GM12878 (cell line): Measurements from ENCODE around the gene TFRC. TPM values are rescaled to one million over a fixed set of nuclear protein-coding genes. Genes with fewer than 3 reads are reported as not detected.

Experiments
- ATAC-seq: fragments of 200-7000 bp; cut with Tn5 transposase; 3 replicates; pipeline ENCODE4 v1.9.1; 2020; ENCODE audit warnings: mild to moderate bottlenecking, moderate library complexity
- Bru-seq: library from RNA; stranded (reverse); fragments of 400-500 nt; gene quantifications from one replicate; lab custom pipeline; 2021; lab: Mats Ljungman, UMichigan
- BruChase-seq, 2 experiments: library from RNA; stranded (reverse); fragments of 400-500 nt; gene quantifications; one replicate each; lab custom pipeline; 2021; lab: Mats Ljungman, UMichigan
- BruUV-seq: library from RNA; stranded (reverse); fragments of 400-500 nt; replicated peaks from 2 replicates; lab custom pipeline; 2021; lab: Mats Ljungman, UMichigan
- CTCF ChIA-PET: fragments of 300-600 bp; sonication (Branson Sonifier 250); formaldehyde crosslinking; extraction: SDS; loops from one replicate; lab custom pipeline; 2021; ENCODE audit warnings: inconsistent platforms; lab: Yijun Ruan, JAX
- POLR2A ChIA-PET: fragments of 350-600 bp; formaldehyde crosslinking; extraction: SDS; loops from one replicate; lab custom pipeline; 2021; ENCODE audit warnings: inconsistent platforms; lab: Charles Lee
- RAD21 ChIA-PET: fragments of 300-600 bp; sonication (Branson Sonifier 250); formaldehyde crosslinking; loops from one replicate; lab custom pipeline; 2023; ENCODE audit warnings: antibody characterized with exemption; ENCODE audit not compliant: unreplicated experiment; lab: Charles Lee
- SMC1A ChIA-PET: fragments of 300-600 bp; sonication (Branson Sonifier 250); formaldehyde crosslinking; loops from one replicate; lab custom pipeline; 2023; ENCODE audit not compliant: unreplicated experiment, uncharacterized antibody; lab: Charles Lee
- DNase-seq: peaks from one replicate; pipeline ENCODE4 v3.0.0-alpha.2; 2011; ENCODE audit warnings: low read depth, low spot score
- FAIRE-seq: peaks from 3 replicates; lab custom pipeline; 2011; peaks lifted over from hg19 to GRCh38; lab: Jason Lieb, UNC
- H2AFZ ChIP-seq: 2 replicates; pipeline ENCODE4 v1.6.0; 2011; ENCODE audit warnings: low read depth, low read length, control low read depth; ENCODE audit not compliant: control insufficient read depth
- H3K27ac ChIP-seq: 2 replicates; pipeline ENCODE4 v1.5.1; 2011; ENCODE audit warnings: control low read depth; ENCODE audit not compliant: control insufficient read depth, insufficient read depth
- H3K27me3 ChIP-seq, 2 experiments: replicated peaks in 1 of 2; 2 replicates each; pipeline versions ENCODE4 v1.6.0 to v1.6.1; 2011; ENCODE audit warnings: low read length in 1 of 2; ENCODE audit not compliant: control insufficient read depth in 2 of 2, insufficient read depth in 2 of 2
- H3K36me3 ChIP-seq, 2 experiments: 2 replicates each; pipeline ENCODE4 v1.5.1; 2011; ENCODE audit warnings: low read length in 1 of 2; ENCODE audit not compliant: control insufficient read depth in 2 of 2, insufficient read depth in 2 of 2
- H3K4me1 ChIP-seq: 2 replicates; pipeline ENCODE4 v1.6.1; 2011; ENCODE audit warnings: mild to moderate bottlenecking, low read length, moderate library complexity, mixed read lengths; ENCODE audit not compliant: control insufficient read depth, insufficient read depth
- H3K4me2 ChIP-seq: 2 replicates; pipeline ENCODE4 v1.6.0; 2011; ENCODE audit warnings: control low read depth; ENCODE audit not compliant: control insufficient read depth, insufficient read depth
- H3K4me3 ChIP-seq: fragments of 200-600 bp; sonication (generic); 2 replicates; pipeline ENCODE4 v1.5.1; 2016
- H3K79me2 ChIP-seq: 2 replicates; pipeline ENCODE4 v1.6.0; 2011; ENCODE audit warnings: low read length; ENCODE audit not compliant: control insufficient read depth, insufficient read depth
- H3K9ac ChIP-seq: 2 replicates; pipeline ENCODE4 v1.8.0; 2011; ENCODE audit warnings: low read length, control low read depth, mixed read lengths; ENCODE audit not compliant: control insufficient read depth, insufficient read depth
- H3K9me3 ChIP-seq: replicated peaks from 3 replicates; pipeline ENCODE4 v1.5.1; 2011; ENCODE audit warnings: mild to moderate bottlenecking, low read length; ENCODE audit not compliant: control insufficient read depth, insufficient read depth
- H4K20me1 ChIP-seq: 2 replicates; pipeline ENCODE4 v1.6.0; 2011; ENCODE audit not compliant: control insufficient read depth, insufficient read depth
- MTA3 ChIP-seq: IDR thresholded peaks from 2 replicates; pipeline ENCODE4 v1.6.1; 2012; ENCODE audit warnings: low read length, inconsistent platforms, borderline replicate concordance
- MYC ChIP-seq: IDR thresholded peaks from 2 replicates; pipeline ENCODE4 v1.6.1; 2011; ENCODE audit warnings: mild to moderate bottlenecking, low read length, moderate library complexity, inconsistent platforms; ENCODE audit not compliant: insufficient read depth, insufficient replicate concordance, insufficient read length, severe bottlenecking
- POLR2A ChIP-seq: IDR thresholded peaks from 2 replicates; pipeline ENCODE4 v1.6.1; 2011; ENCODE audit warnings: low read depth, mild to moderate bottlenecking, low read length
- TCF3 ChIP-seq: IDR thresholded peaks from 2 replicates; pipeline ENCODE4 v1.6.1; 2012; ENCODE audit warnings: low read depth, mild to moderate bottlenecking, low read length, borderline replicate concordance; ENCODE audit not compliant: insufficient read depth
- WGBS: methylation state at CpG from one replicate; pipeline ENCODE4 v1.1.6; 2016; ENCODE audit warnings: low lambda C conversion rate; ENCODE audit not compliant: insufficient replicate concordance, insufficient coverage; ENCODE audit errors: missing lambda C conversion rate; 5-methylcytosine and 5-hydroxymethylcytosine counted together
- in situ Hi-C: fragments of 300-500 bp; cut with MboI; formaldehyde crosslinking; loops from 9 replicates; pipeline ENCODE4 v1.14.3; 2018; ENCODE audit warnings: mixed read lengths
- intact Hi-C: fragments of 100-400 bp; cut with micrococcal nuclease; formaldehyde crosslinking; loops from one replicate; pipeline ENCODE4 v1.14.2; 2022; ENCODE audit not compliant: unreplicated experiment
- long read RNA-seq, 2 experiments: library from polyadenylated mRNA; unstranded; transcript quantifications; one replicate each; pipeline ENCODE4 v2.0.0, GENCODE V29; 2019 to 2020
- polyA minus RNA-seq, 3 experiments: library from RNA; depleted of rRNA, polyadenylated mRNA; stranded (reverse); fragments of >200 nt; gene quantifications; 2 replicates each; pipeline ENCODE4 v1.2.3, GENCODE V29; 2011
- polyA plus RNA-seq, 11 experiments: library from polyadenylated mRNA; depleted of rRNA in 4 of 11; unstranded in 6 of 11; stranded (reverse) in 5 of 11; fragments of >200 nt; fragmentation: Nextera tagmentation in 4 of 11; fragmentation: Illumina TruSeq in 1 of 11; extraction: Ambion mirVana in 4 of 11; extraction: Trizol in 1 of 11; gene quantifications; 1 replicate in 1 of 11; 2 replicates in 10 of 11; pipeline versions ENCODE4 v1.2.1 to v1.2.3, GENCODE V29; 2011 to 2016; ENCODE audit warnings: inconsistent platforms in 2 of 11, missing spikeins in 2 of 11, low read depth in 1 of 11
- total RNA-seq, 4 experiments: library from RNA; depleted of rRNA in 3 of 4; stranded (reverse); fragments of >200 nt in 3 of 4; fragmentation: Illumina TruSeq in 1 of 4; extraction: Trizol in 1 of 4; gene quantifications; 2 replicates each; pipeline versions ENCODE4 v1.2.1 to v1.2.3, GENCODE V29; 2013 to 2021
- TF ChIP-seq, protein P1 (sequence below): fragments of 450-650 bp; conservative IDR thresholded peaks from 2 replicates; pipeline ENCODE4 v1.6.1; 2017; ENCODE audit warnings: mild to moderate bottlenecking, moderate library complexity
- TF ChIP-seq, protein P2 (sequence below): fragments of 450-650 bp; formaldehyde crosslinking; IDR thresholded peaks from 2 replicates; pipeline ENCODE4 v1.4.0; 2020; ENCODE audit warnings: mild to moderate bottlenecking, moderate library complexity
- TF ChIP-seq, protein P3 (sequence below): IDR thresholded peaks from 2 replicates; pipeline ENCODE4 v1.6.1; 2011; ENCODE audit warnings: borderline replicate concordance, low read depth, mild to moderate bottlenecking, moderate library complexity, low read length; ENCODE audit not compliant: insufficient read depth, poor library complexity, severe bottlenecking
- TF ChIP-seq, protein P4 (sequence below): IDR thresholded peaks from 2 replicates; pipeline ENCODE4 v1.6.1; 2012; ENCODE audit warnings: low read depth, low read length, improper control_type of control experiment

TFRC gene
- 1,474 and 1,543 TPM in 2 replicates for total RNA-seq (2013; cell fraction: nucleolus; rRNA removed)
- 325 and 365 TPM in 2 replicates for total RNA-seq (2014; rRNA removed)
- 306 and 308 TPM in 2 replicates for total RNA-seq (2014; rRNA removed; fragmentation: Illumina TruSeq; extraction: Trizol)
- total RNA-seq (2021): 356 and 373 TPM in 2 replicates
- polyA plus RNA-seq (2011; ENCODE audit: low read depth): 147 TPM
- 368 and 477 TPM in 2 replicates for polyA plus RNA-seq (2011; rRNA removed)
- polyA plus RNA-seq (2011; cell fraction: cytosol; rRNA removed): 111 and 144 TPM in 2 replicates
- 375 and 515 TPM in 2 replicates for polyA plus RNA-seq (2011; cell fraction: nucleus; rRNA removed)
- polyA plus RNA-seq (2012): 227 and 250 TPM in 2 replicates
- 218 and 272 TPM in 2 replicates for polyA plus RNA-seq (2014; fragmentation: Illumina TruSeq; extraction: Trizol)
- polyA plus RNA-seq (2014; fragmentation: Nextera tagmentation; extraction: Ambion mirVana): 100 to 1,000 TPM; 123 to 132 TPM
- polyA plus RNA-seq (2014; rRNA removed): 152 and 164 TPM in 2 replicates
- 100 to 1,000 TPM; 468 to 526 TPM for polyA plus RNA-seq (2016; fragmentation: Nextera tagmentation; extraction: Ambion mirVana)
- 462 and 911 TPM in 2 replicates for polyA minus RNA-seq (2011; rRNA and poly(A)+ RNA removed)
- polyA minus RNA-seq (2011; cell fraction: cytosol; rRNA and poly(A)+ RNA removed): 210 and 215 TPM in 2 replicates
- 318 and 391 TPM in 2 replicates for polyA minus RNA-seq (2011; cell fraction: nucleus; rRNA and poly(A)+ RNA removed)
- percentile 98 among the genes with signal in this experiment for Bru-seq, nascent RNA
- percentile 99 among the genes with signal in this experiment for BruChase-seq, experiment 1, labeled RNA remaining after a 6-hour chase
- BruChase-seq, experiment 2, labeled RNA remaining after a 2-hour chase: percentile 99 among the genes with signal in this experiment
- long read RNA-seq, experiment 1, full-length matches to known transcripts: 10 of 33 reads
- long read RNA-seq, experiment 1, partial matches to known transcripts: 5 of 33 reads
- long read RNA-seq, experiment 1, other reads (novel, unspliced or antisense): 18 of 33 reads
- long read RNA-seq, experiment 2, full-length matches to known transcripts: 23 of 146 reads
- long read RNA-seq, experiment 2, partial matches to known transcripts: 117 of 146 reads
- long read RNA-seq, experiment 2, other reads (novel, unspliced or antisense): 6 of 146 reads

DNA sequence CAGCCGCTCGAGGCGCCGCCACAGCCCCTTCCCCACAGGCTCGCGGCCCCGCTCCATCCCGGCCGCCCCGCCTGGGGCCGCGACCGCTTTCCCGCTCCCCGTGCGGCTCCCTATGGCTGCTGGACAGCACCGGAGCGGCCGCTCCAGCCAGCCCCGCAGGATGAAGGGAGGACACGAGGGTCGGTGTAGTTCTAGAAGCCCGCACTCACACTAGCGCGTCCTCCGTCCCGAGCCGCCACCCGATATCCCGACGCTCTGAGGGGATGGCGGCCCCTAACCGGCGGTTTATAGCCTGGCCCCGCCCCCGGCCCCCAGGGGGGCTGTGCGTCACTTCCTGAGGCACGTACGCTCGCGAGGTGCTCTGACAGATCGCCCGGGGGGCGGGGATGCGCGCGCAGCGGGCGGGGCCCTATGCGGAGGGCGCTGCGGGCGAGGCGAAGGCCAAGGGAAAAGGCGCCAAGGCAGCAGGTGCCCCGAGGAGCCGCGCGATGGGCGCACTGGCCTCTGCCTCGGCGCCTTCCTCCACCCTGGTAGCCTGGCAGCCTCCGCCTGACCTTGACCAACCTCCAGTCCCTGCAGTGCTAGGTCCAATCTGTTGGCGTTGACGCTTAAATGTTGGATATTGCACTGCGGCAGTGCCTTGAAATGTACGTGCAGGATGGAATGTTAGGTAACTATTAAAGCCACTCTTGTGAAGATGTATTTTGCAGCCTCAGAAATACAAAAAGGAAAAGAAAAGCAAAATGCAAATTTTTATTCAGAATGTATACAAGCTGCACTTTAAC, at the start of gene TFRC:
Gene TFRC, minus strand, starts transcription at position 257 of the 785 bp plus-strand sequence. CDS start 4,991 bp downstream, outside the sequence.
- ATAC-seq (peak; percentile 91), DNase-seq (peak; percentile 82), FAIRE-seq (peak; percentile 54)
- H3K9ac ChIP-seq: peak within 1 kb of the TSS; percentile 86
- peak within 1 kb of the TSS; percentile 94 for H3K4me3 ChIP-seq
- peaks cover 0 to 14% of the 10 kb centered on the region in 2 experiments; a peak in 1 of 4 replicates for H3K36me3 ChIP-seq
- no peaks in the 10 kb centered on the region for H3K27me3 ChIP-seq
- H3K9me3 ChIP-seq: no peaks in the 10 kb centered on the region
- peaks cover 51% of the 10 kb centered on the region for H3K79me2 ChIP-seq
- 1% methylated on average over 60 of the region's 67 CpGs for WGBS
- H3K4me1 ChIP-seq: peaks cover 8% of the 10 kb centered on the region
- ChIA-PET CTCF (no interaction called here), SMC1A (interaction anchor here (0.7 to 4.3 kb wide), 9 partner anchors 9 to 36 kb away, joined by 3 to 23 read pairs (median 3); no protein-coding TSS in a partner anchor), POLR2A (interaction anchor here (1.0 to 8.5 kb wide), 4 partner anchors 9 to 98 kb away, joined by 3 to 85 read pairs (median 22); no protein-coding TSS in a partner anchor), RAD21 (interaction anchor here (1.3 to 7.4 kb wide), 4 partner anchors 9 to 104 kb away, joined by 4 to 52 read pairs (median 22); no protein-coding TSS in a partner anchor)
- in situ Hi-C loops: no loop called here
- H3K4me2 ChIP-seq: peak within 1 kb of the TSS; percentile 93
- no TSS peak for BruUV-seq
- peak within 1 kb of the TSS; percentile 89 for H2AFZ ChIP-seq
- intact Hi-C loops: loop anchor here (2.0 kb wide), 1 partner anchor 33 kb away; no protein-coding TSS in a partner anchor
- H3K27ac ChIP-seq: peak within 1 kb of the TSS; percentile 96
- H4K20me1 ChIP-seq: peaks cover 5% of the 10 kb centered on the region; the same call in 1 of the 2 replicates
- TF ChIP-seq, protein P1, sequence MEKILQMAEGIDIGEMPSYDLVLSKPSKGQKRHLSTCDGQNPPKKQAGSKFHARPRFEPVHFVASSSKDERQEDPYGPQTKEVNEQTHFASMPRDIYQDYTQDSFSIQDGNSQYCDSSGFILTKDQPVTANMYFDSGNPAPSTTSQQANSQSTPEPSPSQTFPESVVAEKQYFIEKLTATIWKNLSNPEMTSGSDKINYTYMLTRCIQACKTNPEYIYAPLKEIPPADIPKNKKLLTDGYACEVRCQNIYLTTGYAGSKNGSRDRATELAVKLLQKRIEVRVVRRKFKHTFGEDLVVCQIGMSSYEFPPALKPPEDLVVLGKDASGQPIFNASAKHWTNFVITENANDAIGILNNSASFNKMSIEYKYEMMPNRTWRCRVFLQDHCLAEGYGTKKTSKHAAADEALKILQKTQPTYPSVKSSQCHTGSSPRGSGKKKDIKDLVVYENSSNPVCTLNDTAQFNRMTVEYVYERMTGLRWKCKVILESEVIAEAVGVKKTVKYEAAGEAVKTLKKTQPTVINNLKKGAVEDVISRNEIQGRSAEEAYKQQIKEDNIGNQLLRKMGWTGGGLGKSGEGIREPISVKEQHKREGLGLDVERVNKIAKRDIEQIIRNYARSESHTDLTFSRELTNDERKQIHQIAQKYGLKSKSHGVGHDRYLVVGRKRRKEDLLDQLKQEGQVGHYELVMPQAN: peak; percentile 91
- peak; percentile 92 for TF ChIP-seq TCF3
- TF ChIP-seq, protein P2, sequence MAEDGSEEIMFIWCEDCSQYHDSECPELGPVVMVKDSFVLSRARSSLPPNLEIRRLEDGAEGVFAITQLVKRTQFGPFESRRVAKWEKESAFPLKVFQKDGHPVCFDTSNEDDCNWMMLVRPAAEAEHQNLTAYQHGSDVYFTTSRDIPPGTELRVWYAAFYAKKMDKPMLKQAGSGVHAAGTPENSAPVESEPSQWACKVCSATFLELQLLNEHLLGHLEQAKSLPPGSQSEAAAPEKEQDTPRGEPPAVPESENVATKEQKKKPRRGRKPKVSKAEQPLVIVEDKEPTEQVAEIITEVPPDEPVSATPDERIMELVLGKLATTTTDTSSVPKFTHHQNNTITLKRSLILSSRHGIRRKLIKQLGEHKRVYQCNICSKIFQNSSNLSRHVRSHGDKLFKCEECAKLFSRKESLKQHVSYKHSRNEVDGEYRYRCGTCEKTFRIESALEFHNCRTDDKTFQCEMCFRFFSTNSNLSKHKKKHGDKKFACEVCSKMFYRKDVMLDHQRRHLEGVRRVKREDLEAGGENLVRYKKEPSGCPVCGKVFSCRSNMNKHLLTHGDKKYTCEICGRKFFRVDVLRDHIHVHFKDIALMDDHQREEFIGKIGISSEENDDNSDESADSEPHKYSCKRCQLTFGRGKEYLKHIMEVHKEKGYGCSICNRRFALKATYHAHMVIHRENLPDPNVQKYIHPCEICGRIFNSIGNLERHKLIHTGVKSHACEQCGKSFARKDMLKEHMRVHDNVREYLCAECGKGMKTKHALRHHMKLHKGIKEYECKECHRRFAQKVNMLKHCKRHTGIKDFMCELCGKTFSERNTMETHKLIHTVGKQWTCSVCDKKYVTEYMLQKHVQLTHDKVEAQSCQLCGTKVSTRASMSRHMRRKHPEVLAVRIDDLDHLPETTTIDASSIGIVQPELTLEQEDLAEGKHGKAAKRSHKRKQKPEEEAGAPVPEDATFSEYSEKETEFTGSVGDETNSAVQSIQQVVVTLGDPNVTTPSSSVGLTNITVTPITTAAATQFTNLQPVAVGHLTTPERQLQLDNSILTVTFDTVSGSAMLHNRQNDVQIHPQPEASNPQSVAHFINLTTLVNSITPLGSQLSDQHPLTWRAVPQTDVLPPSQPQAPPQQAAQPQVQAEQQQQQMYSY (CRISPR knock-in tag): peak; percentile 54
- TF ChIP-seq, protein P3, sequence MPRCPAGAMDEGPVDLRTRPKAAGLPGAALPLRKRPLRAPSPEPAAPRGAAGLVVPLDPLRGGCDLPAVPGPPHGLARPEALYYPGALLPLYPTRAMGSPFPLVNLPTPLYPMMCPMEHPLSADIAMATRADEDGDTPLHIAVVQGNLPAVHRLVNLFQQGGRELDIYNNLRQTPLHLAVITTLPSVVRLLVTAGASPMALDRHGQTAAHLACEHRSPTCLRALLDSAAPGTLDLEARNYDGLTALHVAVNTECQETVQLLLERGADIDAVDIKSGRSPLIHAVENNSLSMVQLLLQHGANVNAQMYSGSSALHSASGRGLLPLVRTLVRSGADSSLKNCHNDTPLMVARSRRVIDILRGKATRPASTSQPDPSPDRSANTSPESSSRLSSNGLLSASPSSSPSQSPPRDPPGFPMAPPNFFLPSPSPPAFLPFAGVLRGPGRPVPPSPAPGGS: peak; percentile 59
- no peak for TF ChIP-seq MYC
- peak; percentile 74; the same call in 1 of the 2 replicates for TF ChIP-seq MTA3
- TF ChIP-seq, protein P4, sequence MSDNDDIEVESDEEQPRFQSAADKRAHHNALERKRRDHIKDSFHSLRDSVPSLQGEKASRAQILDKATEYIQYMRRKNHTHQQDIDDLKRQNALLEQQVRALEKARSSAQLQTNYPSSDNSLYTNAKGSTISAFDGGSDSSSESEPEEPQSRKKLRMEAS: peak; percentile 53; the same call in 1 of the 2 replicates
- peak; percentile 100 for TF ChIP-seq POLR2A
